Adrenal gland (tissue), 5 donors: ENCODE data around the gene KIF26A.

Experiments used
- CTCF ChIP-seq, 6 experiments: fragments of 450-650 bp in 4 of 6; fragments of 200-600 bp in 2 of 6; sonication (generic) in 1 of 6; IDR thresholded peaks; 1 replicate in 5 of 6; 2 replicates in 1 of 6; pipeline versions ENCODE4 v1.5.1 to v1.8.0; 2016 to 2021; ENCODE audit warnings: antibody characterized with exemption in 6 of 6, mild to moderate bottlenecking in 2 of 6, moderate library complexity in 1 of 6
- POLR2A ChIP-seq, 2 donors: fragments of 450-650 bp; IDR thresholded peaks; one replicate each; pipeline ENCODE4 v1.6.1; 2017; ENCODE audit warnings: antibody characterized with exemption in 2 of 2, mild to moderate bottlenecking in 2 of 2, moderate library complexity in 1 of 2
- donor health status: DM: no; HTN: no; CAD: no.

GRCh38 chr14:104216457-104216856, 78.1 kb downstream of the KIF26A start:
- TF ChIP-seq CTCF (IDR thresholded peaks at IDR 0.05) (no peak), POLR2A (IDR thresholded peaks at IDR 0.05) (no peak)
